Astrocyte of the spinal cord (primary cell): ENCODE data around the gene SLC38A10.

Experiments
- DNase-seq: peaks from one replicate; pipeline ENCODE4 v3.0.0; 2011; ENCODE audit warnings: low read depth, low spot score
- H3K4me3 ChIP-seq: 2 replicates; pipeline ENCODE4 v1.5.1; 2011; ENCODE audit warnings: low read depth, mild to moderate bottlenecking, low read length, moderate library complexity
- CTCF ChIP-seq: IDR thresholded peaks from 2 replicates; pipeline ENCODE4 v1.5.1; 2012; ENCODE audit warnings: low read depth, mild to moderate bottlenecking, low read length, inconsistent platforms
- in situ Hi-C: cut with HindIII; loops from 2 replicates; pipeline ENCODE4 v1.10.0; 2017; ENCODE audit warnings: low sequenced_read_pairs

The SLC38A10 gene

GRCh38 chr17:81250286-81251093 lies 44.6 kb downstream of the SLC38A10 start:
- in situ Hi-C loops: no loop called here
- no peak overlapping the region for H3K4me3 ChIP-seq
- no peak for DNase-seq
- no peak for TF ChIP-seq CTCF

GRCh38 chr17:81249223-81250040 lies 45.7 kb downstream of the SLC38A10 start:
- DNase-seq: no peak
- no peak for TF ChIP-seq CTCF
- in situ Hi-C loops: no loop called here
- H3K4me3 ChIP-seq: no peak overlapping the region

DNA sequence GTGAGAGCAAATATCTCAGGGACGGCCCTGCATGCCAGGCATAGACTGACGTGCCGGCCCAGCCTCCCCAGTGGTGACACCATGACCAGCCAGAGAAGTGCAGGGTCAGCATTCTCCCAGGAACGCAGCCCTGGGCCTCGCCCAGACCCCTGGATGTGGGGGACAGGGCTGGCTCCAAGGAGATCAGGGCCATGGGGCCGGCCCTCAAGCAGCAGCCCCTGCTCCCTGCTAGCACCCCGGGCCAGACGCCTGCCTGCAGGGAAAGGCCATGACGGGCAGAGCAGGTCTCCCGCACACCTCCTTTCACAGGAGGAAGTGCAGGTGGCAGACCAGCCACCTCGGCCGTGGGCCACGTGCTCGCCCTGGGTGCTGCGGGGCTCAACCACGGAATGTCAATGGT lies 46.5 kb downstream of the SLC38A10 start:
- no peak for TF ChIP-seq CTCF
- no peak overlapping the region for H3K4me3 ChIP-seq
- in situ Hi-C loops: no loop called here
- no peak for DNase-seq

- DNase-seq: no peak
- TF ChIP-seq CTCF: no peak
- in situ Hi-C loops: no loop called here
- H3K4me3 ChIP-seq: no peak overlapping the region
These were observed 47.6 kb downstream of the SLC38A10 start for GRCh38 chr17:81247339-81247990.

DNA sequence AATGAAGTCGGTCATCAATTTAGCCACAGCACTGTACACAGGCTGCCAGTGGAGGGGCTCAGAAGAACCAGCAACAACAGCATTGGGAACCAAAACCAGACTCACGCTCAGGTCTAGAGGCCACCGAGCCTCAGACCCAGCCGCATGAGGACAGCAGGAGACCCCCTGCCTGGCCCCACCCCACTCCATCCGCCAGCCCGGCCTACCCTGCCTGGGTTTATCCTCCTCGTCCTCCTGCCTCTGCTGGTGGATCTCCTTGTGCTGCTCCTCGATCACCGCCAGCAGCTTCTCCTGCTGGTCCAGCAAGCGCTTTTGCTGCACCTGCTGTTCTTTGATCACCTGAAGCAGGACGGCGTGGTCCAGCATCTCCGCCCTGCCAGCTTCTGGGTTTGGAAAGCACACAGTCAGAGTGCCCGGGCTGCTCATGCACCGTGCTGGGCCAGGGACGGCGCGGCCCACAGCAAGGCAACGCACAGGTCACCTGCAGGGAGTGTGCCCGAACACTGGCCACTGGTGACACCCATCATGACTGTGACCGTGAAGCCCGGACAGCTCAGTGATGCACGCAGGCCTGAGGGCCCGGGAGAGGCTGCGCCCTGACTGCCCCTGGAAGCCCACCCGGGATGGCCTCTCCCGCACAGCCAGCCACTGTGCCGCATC lies 48.3 kb downstream of the SLC38A10 start:
- in situ Hi-C loops: no loop called here
- H3K4me3 ChIP-seq: no peak overlapping the region
- DNase-seq: no peak
- no peak for TF ChIP-seq CTCF

- in situ Hi-C loops: no loop called here
- no peak for DNase-seq
- TF ChIP-seq CTCF: no peak
- no peak overlapping the region for H3K4me3 ChIP-seq
These were observed 48.8 kb downstream of the SLC38A10 start for GRCh38 chr17:81246343-81246670.
